GM23248 (cell line): Measurements from ENCODE around the gene RALY. TPM values are rescaled to one million over a fixed set of nuclear protein-coding genes. Genes with fewer than 3 reads are reported as not detected.
A peak's percentile ranks its signal among the peaks of the same experiment; 100 is the strongest.

Source experiments
- DNase-seq: peaks from one replicate; pipeline ENCODE4 v3.0.0-alpha.2; 2015
- H2AFZ ChIP-seq: fragments of 200-600 bp; sonication (generic); 2 replicates; pipeline ENCODE4 v1.6.1; 2016; ENCODE audit warnings: antibody characterized with exemption
- H3F3A ChIP-seq: fragments of 200-600 bp; sonication (generic); 2 replicates; pipeline ENCODE4 v1.6.1; 2016; ENCODE audit warnings: mild to moderate bottlenecking, antibody characterized with exemption, mixed run types; ENCODE audit not compliant: insufficient read depth
- H3K27ac ChIP-seq: fragments of 200-600 bp; sonication (generic); 2 replicates; pipeline ENCODE4 v1.5.1; 2016; ENCODE audit warnings: mild to moderate bottlenecking
- H3K27me3 ChIP-seq: fragments of 200-600 bp; sonication (generic); replicated peaks from 2 replicates; pipeline ENCODE4 v1.6.1; 2016; ENCODE audit warnings: mild to moderate bottlenecking; ENCODE audit not compliant: insufficient read depth
- H3K36me3 ChIP-seq: fragments of 200-600 bp; sonication (generic); 2 replicates; pipeline ENCODE4 v1.6.1; 2016; ENCODE audit warnings: low read depth, mild to moderate bottlenecking
- H3K4me1 ChIP-seq: fragments of 200-600 bp; sonication (generic); 2 replicates; pipeline ENCODE4 v1.6.1; 2016; ENCODE audit warnings: mild to moderate bottlenecking; ENCODE audit not compliant: insufficient read depth
- H3K4me2 ChIP-seq: fragments of 200-600 bp; sonication (generic); one replicate; pipeline ENCODE4 v1.6.1; 2016; ENCODE audit warnings: mild to moderate bottlenecking; ENCODE audit not compliant: unreplicated experiment
- H3K4me3 ChIP-seq: fragments of 200-600 bp; sonication (generic); 2 replicates; pipeline ENCODE4 v1.5.1; 2016; ENCODE audit warnings: mild to moderate bottlenecking
- H3K79me2 ChIP-seq: fragments of 200-600 bp; sonication (generic); 2 replicates; pipeline ENCODE4 v1.6.1; 2016; ENCODE audit warnings: mild to moderate bottlenecking; ENCODE audit not compliant: insufficient read depth
- H3K9ac ChIP-seq: fragments of 200-600 bp; sonication (generic); 2 replicates; pipeline ENCODE4 v1.6.1; 2016; ENCODE audit warnings: mild to moderate bottlenecking
- H3K9me2 ChIP-seq: fragments of 200-600 bp; sonication (generic); 2 replicates; pipeline ENCODE4 v1.6.1; 2016; ENCODE audit warnings: mixed run types, mild to moderate bottlenecking, moderate library complexity; ENCODE audit not compliant: insufficient read depth
- H3K9me3 ChIP-seq: fragments of 200-600 bp; sonication (generic); one replicate; pipeline ENCODE4 v1.6.1; 2017; ENCODE audit warnings: low read depth
- H4K20me1 ChIP-seq: fragments of 200-600 bp; sonication (generic); 2 replicates; pipeline ENCODE4 v1.6.0; 2016; ENCODE audit not compliant: insufficient read depth
- EZH2 ChIP-seq: fragments of 200-600 bp; sonication (generic); IDR thresholded peaks from 2 replicates; pipeline ENCODE4 v1.6.1; 2018; ENCODE audit warnings: antibody characterized with exemption, mild to moderate bottlenecking; ENCODE audit not compliant: insufficient read depth, poor library complexity, severe bottlenecking
- EZH2phosphoT487 ChIP-seq: fragments of 200-600 bp; sonication (generic); IDR thresholded peaks from 2 replicates; pipeline ENCODE4 v1.6.1; 2018; ENCODE audit warnings: antibody characterized with exemption, moderate library complexity, mild to moderate bottlenecking, low read depth; ENCODE audit not compliant: insufficient read depth
- WGBS, 2 experiments: methylation state at CpG; one replicate each; pipeline ENCODE4 v1.1.6; 2015 to 2017; ENCODE audit warnings: low lambda C conversion rate in 2 of 2, low coverage in 1 of 2; ENCODE audit errors: missing lambda C conversion rate in 2 of 2; 5-methylcytosine and 5-hydroxymethylcytosine counted together
- in situ Hi-C: fragments of 300-500 bp; cut with MboI; formaldehyde crosslinking; loops from 2 replicates; pipeline ENCODE4 v1.15.0; 2020
- polyA plus RNA-seq: library from polyadenylated mRNA; unstranded; fragments of >200 nt; fragmentation: Nextera tagmentation; extraction: Ambion mirVana; gene quantifications from 2 replicates; pipeline ENCODE4 v1.2.1, GENCODE V29; 2016
- total RNA-seq: library from RNA; depleted of rRNA; stranded (reverse); fragments of >200 nt; shearing (Covaris generic); gene quantifications from 2 replicates; pipeline ENCODE4 v1.2.3, GENCODE V29; 2014

RALY gene
- total and polyA plus RNA-seq, 2 experiments from 2014 or later: 66.3 to 107 TPM

DNA sequence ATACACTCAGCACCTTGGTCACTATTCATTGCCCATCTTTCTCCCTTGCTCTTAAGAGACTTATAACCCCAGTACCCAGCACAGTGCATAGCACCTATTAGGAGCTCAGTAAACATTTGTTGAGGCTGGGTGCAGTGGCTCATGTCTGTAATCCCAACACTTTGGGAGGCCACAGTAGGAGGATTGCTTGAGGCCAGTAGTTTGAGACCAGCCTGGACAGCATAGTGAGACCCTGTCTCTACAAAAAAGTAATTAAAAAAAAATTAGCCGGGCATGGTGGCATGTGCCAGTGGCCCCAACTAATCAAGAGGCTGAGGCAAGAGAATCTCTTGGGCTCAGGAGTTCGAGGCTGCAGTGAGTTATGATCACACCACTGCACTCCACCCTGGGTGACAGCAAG lies 126.5 kb downstream of the RALY start:
- no peaks in the 10 kb centered on the region for H4K20me1 ChIP-seq
- no peak overlapping the region for H3K9ac ChIP-seq
- no peaks in the 10 kb centered on the region for H3K27me3 ChIP-seq
- H3K36me3 ChIP-seq: no peaks in the 10 kb centered on the region
- WGBS, 2 experiments: 59 to 67% methylated on average over 2 of the region's 2 CpGs
- no peak overlapping the region for H3K4me3 ChIP-seq
- no peak overlapping the region for H3K4me2 ChIP-seq
- H3K27ac ChIP-seq: no peak overlapping the region
- no peak for TF ChIP-seq EZH2
- TF ChIP-seq EZH2phosphoT487: no peak
- no peak overlapping the region for H2AFZ ChIP-seq
- peaks cover 7% of the 10 kb centered on the region; the same call in 1 of the 2 replicates for H3F3A ChIP-seq
- no peaks in the 10 kb centered on the region for H3K79me2 ChIP-seq
- DNase-seq: no peak
- H3K9me2 ChIP-seq: no peaks in the 10 kb centered on the region
- no peaks in the 10 kb centered on the region for H3K4me1 ChIP-seq
- in situ Hi-C loops: no loop called here
- no peaks in the 10 kb centered on the region for H3K9me3 ChIP-seq

DNA sequence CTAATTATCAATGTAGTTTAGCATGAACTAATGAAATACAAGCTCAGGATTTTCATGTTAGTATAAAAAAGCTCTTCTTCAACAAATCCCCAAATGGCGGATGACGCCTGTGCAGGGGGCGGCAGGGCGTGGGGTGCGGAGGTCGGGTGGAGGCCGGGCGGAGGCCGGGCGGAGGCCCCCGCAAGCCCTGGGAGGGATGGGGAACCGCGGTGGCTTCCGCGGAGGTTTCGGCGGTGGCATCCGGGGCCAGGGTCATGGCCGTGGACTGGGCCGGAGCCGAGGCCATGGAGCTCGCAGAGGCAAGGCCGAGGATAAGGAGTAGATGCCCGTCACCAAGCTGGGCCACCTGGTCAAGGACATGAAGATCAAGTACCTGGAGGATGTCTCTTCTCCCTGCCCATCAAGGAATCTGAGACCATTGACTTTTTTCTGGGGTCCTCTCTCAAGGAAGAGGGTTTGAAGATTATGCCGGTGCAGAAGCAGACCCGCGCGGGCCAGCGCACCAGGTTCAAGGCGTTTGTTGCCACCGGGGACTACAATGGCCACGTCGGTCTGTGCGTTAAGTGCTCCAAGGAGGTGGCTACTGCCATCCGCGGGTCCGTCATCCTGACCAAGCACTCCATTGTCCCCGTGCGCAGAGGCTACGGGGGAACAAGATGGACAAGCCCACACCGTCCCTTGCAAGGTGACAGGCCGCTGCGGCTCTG lies 128.7 kb downstream of the RALY start:
- Histone ChIP-seq H3K27me3 (no peaks in the 10 kb centered on the region), H3K4me1 (no peaks in the 10 kb centered on the region), H3K36me3 (no peaks in the 10 kb centered on the region), H3K9me3 (no peaks in the 10 kb centered on the region), H3K9ac (no peak overlapping the region), H3K9me2 (no peaks in the 10 kb centered on the region), H3K4me3 (no peak overlapping the region), H3F3A (peaks cover 8% of the 10 kb centered on the region; the same call in 1 of the 2 replicates), H2AFZ (no peak overlapping the region), H3K79me2 (no peaks in the 10 kb centered on the region), H4K20me1 (no peaks in the 10 kb centered on the region), H3K27ac (no peak overlapping the region), H3K4me2 (no peak overlapping the region)
- no peak for DNase-seq
- in situ Hi-C loops: no loop called here
- 90 to 92% methylated on average over 36 to 40 of the region's 43 CpGs for WGBS, 2 experiments
- TF ChIP-seq EZH2 (no peak), EZH2phosphoT487 (no peak)

DNA sequence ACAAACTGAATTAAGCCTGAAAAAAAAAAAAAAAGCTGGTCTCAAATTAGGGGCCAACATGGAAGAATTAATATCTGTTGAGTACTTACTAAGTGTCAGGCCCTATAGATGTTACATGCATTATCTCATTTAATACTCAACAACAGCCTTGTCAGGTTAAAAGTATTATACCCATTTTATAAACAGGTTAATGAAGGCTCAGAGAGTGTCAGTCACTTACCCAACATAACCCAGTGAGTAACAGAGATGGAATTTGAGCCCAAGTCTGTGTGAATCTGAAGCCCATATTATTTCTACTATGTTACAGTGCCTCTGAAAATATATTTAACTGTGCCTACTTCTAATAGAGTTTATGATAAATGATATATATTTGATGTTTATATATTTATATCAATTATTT lies 129.6 kb downstream of the RALY start:
- Histone ChIP-seq H3K4me3 (no peak overlapping the region), H2AFZ (no peak overlapping the region), H3K9me2 (no peaks in the 10 kb centered on the region), H3F3A (peaks cover 8% of the 10 kb centered on the region; the same call in 1 of the 2 replicates), H3K4me1 (no peaks in the 10 kb centered on the region), H3K9ac (no peak overlapping the region), H3K4me2 (no peak overlapping the region), H3K27ac (no peak overlapping the region), H3K36me3 (no peaks in the 10 kb centered on the region), H3K27me3 (no peaks in the 10 kb centered on the region), H3K79me2 (no peaks in the 10 kb centered on the region), H3K9me3 (no peaks in the 10 kb centered on the region), H4K20me1 (no peaks in the 10 kb centered on the region)
- in situ Hi-C loops: no loop called here
- DNase-seq: peak; percentile 12
- no peak for TF ChIP-seq EZH2
- no peak for TF ChIP-seq EZH2phosphoT487

DNA sequence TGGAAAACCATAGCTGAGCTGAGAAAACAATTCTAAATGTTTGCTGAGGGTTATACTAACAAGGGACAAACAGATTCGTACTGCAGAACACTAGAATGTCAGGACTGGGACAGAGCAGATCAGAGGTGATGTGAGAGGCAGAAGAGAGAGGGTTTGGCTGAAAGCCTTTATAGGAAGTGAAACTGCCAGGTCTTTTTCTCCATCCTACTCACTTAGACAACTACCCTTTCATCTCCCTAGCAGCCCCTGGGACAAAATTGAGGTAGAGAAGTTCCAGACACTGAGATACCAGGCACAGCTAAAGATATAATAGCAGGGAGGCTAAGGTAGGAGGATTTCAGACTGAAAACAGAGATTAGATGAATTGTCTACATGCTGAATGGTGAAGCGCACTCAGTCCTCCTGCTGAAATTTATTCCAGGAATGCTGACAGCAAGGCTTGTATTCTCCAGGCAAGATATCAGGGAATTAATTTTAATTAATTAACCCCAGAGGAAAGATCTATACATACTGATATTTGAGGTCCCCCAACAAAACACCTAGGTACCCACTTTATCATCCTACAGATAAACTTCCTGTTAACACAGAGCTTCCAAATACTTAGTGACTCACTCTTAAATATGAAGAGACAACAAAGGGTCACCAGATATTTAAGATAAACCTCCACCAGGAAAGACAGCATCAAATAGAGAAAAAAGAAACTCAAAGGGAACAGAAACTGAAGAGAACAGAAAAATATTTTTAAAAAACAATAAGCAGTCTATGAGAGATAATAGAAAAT lies 130.9 kb downstream of the RALY start:
- H3K4me3 ChIP-seq: no peak overlapping the region
- H3K9ac ChIP-seq: no peak overlapping the region
- no peaks in the 10 kb centered on the region for H3K9me3 ChIP-seq
- no peaks in the 10 kb centered on the region for H4K20me1 ChIP-seq
- no peaks in the 10 kb centered on the region for H3K9me2 ChIP-seq
- H3K4me2 ChIP-seq: no peak overlapping the region
- no peak for DNase-seq
- TF ChIP-seq EZH2phosphoT487: no peak
- H3K79me2 ChIP-seq: no peaks in the 10 kb centered on the region
- 67 to 71% methylated on average over 2 of the region's 2 CpGs for WGBS, 2 experiments
- H3K4me1 ChIP-seq: no peaks in the 10 kb centered on the region
- no peaks in the 10 kb centered on the region for H3K27me3 ChIP-seq
- peaks cover 8% of the 10 kb centered on the region; the same call in 1 of the 2 replicates for H3F3A ChIP-seq
- H3K27ac ChIP-seq: no peak overlapping the region
- no peak overlapping the region for H2AFZ ChIP-seq
- in situ Hi-C loops: no loop called here
- H3K36me3 ChIP-seq: no peaks in the 10 kb centered on the region
